ENCODE measurements around the gene TAS2R41.
"Not testable (repeated sequence)": the region's sequence is repeated elsewhere in the genome, so short reads cannot be mapped to it uniquely, and the experiment has no call there.

Gene TAS2R41

GRCh38 chr7:143522309-143522916 lies 44.7 kb downstream of the TAS2R41 start:
- DNase-seq = not testable (repeated sequence)

Data from NCI-H2107 (cell line).